IMR-90 (cell line): Measurements from ENCODE around the gene HIVEP3. TPM values are rescaled to one million over a fixed set of nuclear protein-coding genes. Genes with fewer than 3 reads are reported as not detected.

Experiments
- ATAC-seq: fragments of 200-7000 bp; cut with Tn5 transposase; 2 replicates; pipeline ENCODE4 v1.9.1; 2020; ENCODE audit warnings: low read depth, mild to moderate bottlenecking, moderate library complexity
- BruUV-seq: library from RNA; stranded (reverse); fragments of 400-500 nt; replicated peaks from 2 replicates; lab custom pipeline; 2021; lab: Mats Ljungman, UMichigan
- CTCF ChIA-PET: fragments of 300-600 bp; formaldehyde crosslinking; extraction: SDS; loops from one replicate; lab custom pipeline; 2021; ENCODE audit warnings: antibody characterized with exemption; lab: Yijun Ruan, JAX
- POLR2A ChIA-PET: fragments of 300-600 bp; sonication (Branson Sonifier 250); formaldehyde crosslinking; loops from one replicate; lab custom pipeline; 2022; ENCODE audit warnings: antibody characterized with exemption; ENCODE audit not compliant: unreplicated experiment; lab: Charles Lee
- DNase-seq: peaks from one replicate; pipeline ENCODE4 v3.0.0; 2013
- H2AFZ ChIP-seq: replicated peaks from 2 replicates; pipeline ENCODE3; 2013; ENCODE audit warnings: low read length, mild to moderate bottlenecking; ENCODE audit not compliant: poor library complexity
- H2AK5ac ChIP-seq: 2 replicates; pipeline ENCODE4 v1.6.1; 2013; ENCODE audit warnings: low read depth, low read length, inconsistent platforms
- H2AK9ac ChIP-seq: replicated peaks from 2 replicates; pipeline ENCODE3; 2013; ENCODE audit warnings: mild to moderate bottlenecking, low read depth, low read length, moderate library complexity; ENCODE audit not compliant: poor library complexity
- H2BK120ac ChIP-seq: 2 replicates; pipeline ENCODE4 v1.6.1; 2013; ENCODE audit warnings: low read depth, low read length, inconsistent platforms
- H2BK15ac ChIP-seq: 3 replicates; pipeline ENCODE4 v1.6.1; 2013; ENCODE audit warnings: low read depth, low read length, inconsistent platforms
- H2BK20ac ChIP-seq: 2 replicates; pipeline ENCODE4 v1.6.1; 2013; ENCODE audit warnings: low read depth, mild to moderate bottlenecking, inconsistent platforms, low read length, moderate library complexity
- H2BK5ac ChIP-seq: 2 replicates; pipeline ENCODE4 v1.6.1; 2013; ENCODE audit warnings: mild to moderate bottlenecking, low read depth, low read length, inconsistent platforms; ENCODE audit not compliant: poor library complexity, severe bottlenecking
- H3K14ac ChIP-seq: replicated peaks from 2 replicates; pipeline ENCODE4 v1.6.1; 2013; ENCODE audit warnings: low read depth, low read length, inconsistent platforms
- H3K18ac ChIP-seq: 2 replicates; pipeline ENCODE4 v1.6.1; 2013; ENCODE audit warnings: low read depth, low read length, control low read depth
- H3K23ac ChIP-seq: 2 replicates; pipeline ENCODE4 v1.6.1; 2013; ENCODE audit warnings: low read depth, low read length, inconsistent platforms
- H3K27ac ChIP-seq: 2 replicates; pipeline ENCODE4 v1.5.1; 2013; ENCODE audit warnings: mild to moderate bottlenecking, control low read depth, low read length; ENCODE audit not compliant: insufficient read depth
- H3K27me3 ChIP-seq: 2 replicates; pipeline ENCODE4 v1.6.1; 2013; ENCODE audit warnings: low read length; ENCODE audit not compliant: control insufficient read depth, insufficient read depth
- H3K36me3 ChIP-seq: 2 replicates; pipeline ENCODE4 v1.6.1; 2013; ENCODE audit warnings: low read length, mixed read lengths; ENCODE audit not compliant: control insufficient read depth, insufficient read depth
- H3K4ac ChIP-seq: 2 replicates; pipeline ENCODE4 v1.6.1; 2013; ENCODE audit warnings: low read depth, low read length, inconsistent platforms
- H3K4me1 ChIP-seq: 2 replicates; pipeline ENCODE4 v1.6.1; 2013; ENCODE audit warnings: low read length, mixed read lengths; ENCODE audit not compliant: control insufficient read depth, insufficient read depth
- H3K4me2 ChIP-seq: 2 replicates; pipeline ENCODE4 v1.6.1; 2013; ENCODE audit warnings: low read depth, mild to moderate bottlenecking, control low read depth, low read length, moderate library complexity
- H3K4me3 ChIP-seq: 2 replicates; pipeline ENCODE4 v1.5.1; 2013; ENCODE audit warnings: low read depth, mild to moderate bottlenecking, control low read depth, low read length, moderate library complexity; ENCODE audit not compliant: insufficient read depth
- H3K56ac ChIP-seq: 2 replicates; pipeline ENCODE4 v1.6.1; 2013; ENCODE audit warnings: low read length, inconsistent platforms; ENCODE audit not compliant: insufficient read depth; ENCODE audit errors: extremely low read depth
- H3K79me1 ChIP-seq, 2 experiments: 2 replicates each; pipeline ENCODE4 v1.6.1; 2013; ENCODE audit warnings: low read length in 2 of 2, inconsistent platforms in 1 of 2, low read depth in 1 of 2
- H3K9ac ChIP-seq: 2 replicates; pipeline ENCODE4 v1.6.1; 2013; ENCODE audit warnings: low read depth, low read length, control low read depth
- H3K9me1 ChIP-seq: 2 replicates; pipeline ENCODE4 v1.6.1; 2013; ENCODE audit warnings: low read length, inconsistent platforms; ENCODE audit not compliant: insufficient read depth
- H3K9me3 ChIP-seq: 2 replicates; pipeline ENCODE4 v1.6.1; 2013; ENCODE audit warnings: low read length; ENCODE audit not compliant: control insufficient read depth, insufficient read depth
- H4K20me1 ChIP-seq: 2 replicates; pipeline ENCODE4 v1.6.1; 2013; ENCODE audit warnings: low read length, inconsistent platforms; ENCODE audit not compliant: insufficient read depth
- H4K5ac ChIP-seq: 2 replicates; pipeline ENCODE4 v1.6.1; 2013; ENCODE audit warnings: mild to moderate bottlenecking, low read depth, low read length, control low read depth
- H4K8ac ChIP-seq, 2 experiments: 2 replicates each; pipeline ENCODE4 v1.6.1; 2013; ENCODE audit warnings: low read depth in 2 of 2, low read length in 2 of 2, control low read depth in 1 of 2, inconsistent platforms in 1 of 2
- H4K91ac ChIP-seq: 2 replicates; pipeline ENCODE4 v1.6.1; 2013; ENCODE audit warnings: low read depth, low read length, inconsistent platforms; ENCODE audit not compliant: insufficient read depth
- CEBPB ChIP-seq: IDR thresholded peaks from 2 replicates; pipeline ENCODE4 v1.6.1; 2012; ENCODE audit warnings: low read depth, low read length, improper control_type of control experiment
- CHD1 ChIP-seq: IDR thresholded peaks from 2 replicates; pipeline ENCODE4 v1.6.1; 2012; ENCODE audit warnings: low read depth, low read length, improper control_type of control experiment
- CTCF ChIP-seq: conservative IDR thresholded peaks from 2 replicates; pipeline ENCODE4 v1.5.1; 2012; ENCODE audit warnings: mild to moderate bottlenecking, low read depth, low read length, improper control_type of control experiment
- ELK1 ChIP-seq: fragments of 150-350 bp; IDR thresholded peaks from 2 replicates; pipeline ENCODE4 v1.6.1; 2016; ENCODE audit warnings: low read depth, mild to moderate bottlenecking, low read length, moderate library complexity, borderline replicate concordance
- FOS ChIP-seq: fragments of 150-350 bp; IDR thresholded peaks from 2 replicates; pipeline ENCODE4 v1.6.1; 2016; ENCODE audit warnings: low read depth, low read length
- MAFK ChIP-seq: IDR thresholded peaks from 2 replicates; pipeline ENCODE4 v1.6.1; 2012; ENCODE audit warnings: low read depth, low read length, improper control_type of control experiment
- MAZ ChIP-seq: IDR thresholded peaks from 2 replicates; pipeline ENCODE4 v1.6.1; 2012; ENCODE audit warnings: low read depth, mild to moderate bottlenecking, low read length, improper control_type of control experiment, moderate library complexity, borderline replicate concordance
- MXI1 ChIP-seq: IDR thresholded peaks from 2 replicates; pipeline ENCODE4 v1.6.1; 2012; ENCODE audit warnings: low read depth, mild to moderate bottlenecking, low read length, moderate library complexity, borderline replicate concordance
- NFE2L2 ChIP-seq: fragments of 150-350 bp; IDR thresholded peaks from 2 replicates; pipeline ENCODE4 v1.6.1; 2016; ENCODE audit warnings: low read depth, mild to moderate bottlenecking, low read length
- POLR2A ChIP-seq: IDR thresholded peaks from 2 replicates; pipeline ENCODE4 v1.6.1; 2012; ENCODE audit warnings: mild to moderate bottlenecking, low read depth, low read length
- RAD21 ChIP-seq: IDR thresholded peaks from 2 replicates; pipeline ENCODE4 v1.6.1; 2012; ENCODE audit warnings: low read length, improper control_type of control experiment
- RCOR1 ChIP-seq: IDR thresholded peaks from 2 replicates; pipeline ENCODE4 v1.6.1; 2012; ENCODE audit warnings: mild to moderate bottlenecking, low read length, improper control_type of control experiment; ENCODE audit not compliant: insufficient replicate concordance
- RFX5 ChIP-seq: IDR thresholded peaks from 2 replicates; pipeline ENCODE4 v1.8.0; 2012; ENCODE audit warnings: low read depth, mild to moderate bottlenecking, low read length, moderate library complexity
- SMC3 ChIP-seq: fragments of 150-350 bp; IDR thresholded peaks from 2 replicates; pipeline ENCODE4 v1.6.1; 2016; ENCODE audit warnings: low read depth, mild to moderate bottlenecking, antibody characterized with exemption, low read length, moderate library complexity
- USF2 ChIP-seq: fragments of 150-350 bp; IDR thresholded peaks from 2 replicates; pipeline ENCODE4 v1.6.1; 2017; ENCODE audit warnings: mild to moderate bottlenecking, antibody characterized with exemption, low read length, low read depth
- WGBS, 2 experiments: methylation state at CpG; one replicate each; pipeline versions ENCODE4 v1.1.5 to v1.1.7; 2013; ENCODE audit warnings: missing lambda C conversion rate in 2 of 2; ENCODE audit not compliant: insufficient read length in 1 of 2; ENCODE audit errors: extremely low coverage in 2 of 2; 5-methylcytosine and 5-hydroxymethylcytosine counted together
- dilution Hi-C: fragments of 300-500 bp; cut with HindIII; formaldehyde crosslinking; loops from one replicate; pipeline ENCODE4 v1.14.3; 2018; ENCODE audit warnings: low sequenced_read_pairs; ENCODE audit not compliant: unreplicated experiment
- in situ Hi-C: fragments of 300-500 bp; cut with MboI; formaldehyde crosslinking; loops from 3 replicates; pipeline ENCODE4 v1.14.3; 2019; ENCODE audit warnings: low sequenced_read_pairs, inconsistent platforms, mixed read lengths
- intact Hi-C: fragments of 100-400 bp; cut with micrococcal nuclease; formaldehyde crosslinking; loops from 2 replicates; pipeline ENCODE4 v1.10.0; 2022
- polyA plus RNA-seq, 3 experiments: library from polyadenylated mRNA; depleted of rRNA; stranded (reverse); fragments of >200 nt; gene quantifications; 2 replicates each; pipeline ENCODE4 v1.2.3, GENCODE V29; 2012; ENCODE audit warnings: low replicate concordance in 1 of 3
- total RNA-seq: library from RNA; depleted of rRNA; stranded (reverse); fragments of >200 nt; gene quantifications from 2 replicates; pipeline ENCODE4 v1.2.3, GENCODE V29; 2012

Gene HIVEP3
- total and polyA plus RNA-seq, 2 of the 4 experiments (the other 2 are of a cell fraction), result 1.4 to 4.0 TPM

- ChIA-PET CTCF (interaction anchor here (0.6 kb wide), 1 partner anchor 33 kb away, joined by 3 read pairs; no protein-coding TSS in a partner anchor), POLR2A (no interaction called here)
- no peak for ATAC-seq
- Histone ChIP-seq H3K9ac (no peak overlapping the region), H4K5ac (no peak overlapping the region), H3K4me3 (no peak overlapping the region), H4K20me1 (no peaks in the 10 kb centered on the region), H3K56ac (no peak overlapping the region), H2AFZ (no peak overlapping the region), H3K9me3 (no peaks in the 10 kb centered on the region), H2AK5ac (no peak overlapping the region), H2BK20ac (no peak overlapping the region), H3K4ac (no peak overlapping the region), H2BK120ac (no peak overlapping the region; the same call in 1 of the 2 replicates), H2BK5ac (no peak overlapping the region), H3K27me3 (no peaks in the 10 kb centered on the region), H3K18ac (no peak overlapping the region), H3K9me1 (peaks cover 10% of the 10 kb centered on the region), H2BK15ac (no peak overlapping the region), H2AK9ac (no peak overlapping the region), H3K14ac (no peak overlapping the region), H3K23ac (no peak overlapping the region), H4K91ac (no peak overlapping the region), H3K4me2 (no peak overlapping the region), H3K79me1 (no peaks in the 10 kb centered on the region), H3K4me1 (peaks cover 19% of the 10 kb centered on the region), H3K27ac (no peak overlapping the region), H4K8ac (no peak overlapping the region), H3K36me3 (no peaks in the 10 kb centered on the region)
- BruUV-seq, result no TSS peak
- in situ Hi-C loops (no loop called here), intact Hi-C loops (no loop called here), dilution Hi-C loops (no loop called here)
- DNase-seq, result no peak
- WGBS, 2 experiments, result 82% methylated on average over 4 of the region's 10 CpGs; no CpG with 5 or more reads in 1 of the 2 experiments
- no peak for TF ChIP-seq RCOR1
- no peak for TF ChIP-seq RFX5
- no peak for TF ChIP-seq RAD21
- TF ChIP-seq POLR2A, result no peak
- TF ChIP-seq CTCF, result no peak
- TF ChIP-seq CEBPB, result no peak
- no peak for TF ChIP-seq MAZ
- no peak for TF ChIP-seq ELK1
- TF ChIP-seq CHD1, result no peak
- no peak for TF ChIP-seq SMC3
- TF ChIP-seq FOS, result no peak
- no peak for TF ChIP-seq NFE2L2
- no peak for TF ChIP-seq USF2
- TF ChIP-seq MAFK, result no peak
- TF ChIP-seq MXI1, result no peak
Measured at GRCh38 chr1:41480204-41481108, 438.3 kb downstream of the HIVEP3 start.
